ENCODE results near the gene CTSA.
A peak's percentile ranks its signal among the peaks of the same experiment; 100 is the strongest.
"Not testable (repeated sequence)": the region's sequence is repeated elsewhere in the genome, so short reads cannot be mapped to it uniquely, and the experiment has no call there.

Gene CTSA

DNA sequence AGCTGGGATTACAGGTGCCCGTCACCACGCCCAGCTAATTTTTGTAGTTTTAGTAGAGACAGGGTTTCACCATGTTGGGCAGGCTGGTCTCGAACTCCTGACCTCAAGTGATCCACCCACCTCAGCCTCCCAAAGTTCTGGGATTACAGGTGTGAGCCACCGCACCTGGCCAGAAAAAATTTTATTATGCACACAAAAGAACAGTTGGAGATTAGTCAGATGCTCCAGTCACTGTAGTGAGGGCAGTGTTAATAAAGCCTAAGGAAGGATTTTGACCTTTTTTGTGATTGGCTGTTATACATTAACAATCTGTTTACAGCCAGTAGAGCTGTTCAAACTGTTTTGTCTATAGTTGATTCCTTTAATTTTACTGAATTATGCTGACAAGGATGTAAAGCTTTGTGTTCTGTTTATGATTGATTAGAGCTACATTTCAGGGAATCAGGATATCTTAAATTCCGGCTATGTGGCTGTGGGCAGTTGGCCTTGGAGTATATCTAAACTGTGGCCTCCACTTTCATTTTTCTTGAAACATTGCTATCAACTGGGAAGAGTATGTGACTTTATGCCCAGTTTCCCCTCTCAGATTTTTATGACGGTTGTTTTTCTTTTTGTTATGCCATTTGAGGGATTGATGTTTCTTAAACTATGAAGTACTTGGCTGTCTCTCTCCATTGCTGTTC lies 23.9 kb upstream of the CTSA start:
- DNase-seq, result no peak

DNA sequence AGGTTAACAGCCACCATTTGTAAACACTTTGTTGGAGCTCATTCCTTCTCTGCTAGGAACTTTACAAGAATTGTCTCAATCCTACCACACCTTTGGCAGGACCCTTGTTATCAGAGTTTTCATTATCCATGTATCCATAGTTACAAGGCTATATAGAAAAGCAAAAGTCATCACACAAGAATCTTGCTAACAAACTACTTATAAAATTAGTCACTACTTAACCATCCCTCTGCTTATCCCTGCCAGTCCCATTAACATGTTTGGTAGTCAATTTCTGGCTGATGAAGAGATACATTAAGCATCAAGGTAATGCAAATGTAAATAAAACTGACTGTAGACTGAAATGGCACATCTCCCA lies 23.3 kb upstream of the CTSA start:
- no peak for DNase-seq

DNA sequence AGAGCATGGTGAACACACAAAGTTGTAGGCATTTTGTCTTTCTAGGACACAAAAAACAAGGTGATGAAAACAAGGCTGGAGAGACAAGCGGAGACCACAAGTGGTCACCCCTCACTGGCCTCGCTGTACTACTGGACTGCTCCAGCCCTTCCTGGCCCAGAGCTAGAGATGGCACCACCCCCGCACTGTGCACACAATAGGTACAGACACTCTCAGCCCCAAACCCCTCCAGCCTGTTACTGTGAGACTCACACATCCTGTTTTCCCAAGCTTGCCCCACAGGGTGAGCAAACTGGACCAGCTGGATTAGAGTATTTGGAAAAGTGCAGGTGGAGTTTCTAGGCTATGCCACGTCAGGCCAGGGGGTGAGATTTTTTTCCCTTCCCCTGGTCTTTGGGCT lies 18.5 kb upstream of the CTSA start:
- DNase-seq, result no peak

DNA sequence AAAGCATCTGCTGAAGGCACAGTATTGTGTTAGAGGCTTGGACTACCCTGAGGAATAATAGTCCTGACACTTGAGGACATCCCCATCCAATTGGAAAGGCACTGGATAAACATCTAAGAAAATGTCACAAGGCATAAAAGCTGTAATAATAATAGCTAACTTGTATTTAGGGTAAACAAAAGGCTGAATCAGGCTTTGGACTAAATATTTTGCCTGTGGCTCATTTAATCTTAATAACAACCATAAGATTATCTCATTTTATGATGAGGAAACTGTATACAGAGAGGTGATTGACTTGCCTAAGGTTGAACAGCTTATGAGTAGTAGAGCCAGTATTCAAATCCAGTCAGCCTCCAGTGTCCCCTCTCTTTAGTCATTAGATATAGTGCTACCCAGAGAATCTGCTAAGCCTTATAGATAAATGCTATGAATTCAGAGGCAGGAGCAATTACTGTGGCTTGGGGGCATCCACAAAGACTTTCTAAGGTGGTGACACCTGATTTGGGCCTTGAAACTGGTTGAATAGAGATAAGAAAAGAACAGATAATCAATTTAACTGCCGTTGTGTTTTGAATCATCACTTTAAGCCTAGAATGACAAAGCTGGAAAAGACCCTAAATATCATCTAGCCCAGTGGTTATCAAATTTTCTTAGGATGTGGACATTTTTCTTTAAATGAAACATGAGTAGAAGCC lies 17.6 kb upstream of the CTSA start:
- no peak for DNase-seq

DNA sequence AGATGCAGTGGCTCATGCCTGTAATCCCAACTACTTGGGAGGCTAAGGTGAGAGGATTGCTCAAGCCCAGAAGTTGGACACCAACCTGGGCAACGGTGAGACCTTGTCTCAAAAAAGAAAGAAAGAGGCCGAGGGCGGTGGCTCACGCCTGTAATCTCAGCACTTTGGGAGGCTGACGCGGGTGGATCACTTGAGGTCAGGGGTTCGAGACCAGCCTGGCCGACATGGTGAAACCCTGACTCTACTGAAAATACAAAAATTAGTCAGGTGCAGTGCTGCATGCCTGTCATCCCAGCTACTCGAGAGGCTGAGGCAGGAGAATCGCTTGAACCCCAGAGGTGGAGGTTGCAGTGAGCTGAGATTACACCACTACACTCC lies 17.0 kb upstream of the CTSA start:
- DNase-seq, result not testable (repeated sequence)

DNA sequence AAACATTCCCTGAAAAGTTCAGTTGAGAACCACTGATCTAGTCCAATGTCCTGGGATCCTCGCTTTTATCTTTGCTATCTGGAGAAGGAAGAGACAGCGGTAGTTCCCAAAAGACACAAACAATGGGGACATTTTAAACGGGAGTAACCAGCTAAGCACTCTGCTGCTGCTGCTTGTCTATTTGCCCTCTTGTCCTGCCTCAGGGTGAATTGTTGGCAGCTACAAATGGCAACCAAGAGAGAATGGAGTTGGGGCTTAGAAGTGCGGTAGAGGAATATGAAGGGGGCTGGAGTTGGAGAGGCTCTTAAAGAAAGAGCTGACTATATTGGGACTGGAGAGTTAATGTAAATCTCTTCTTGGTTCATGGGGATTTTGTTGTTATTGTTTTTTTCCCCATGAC lies 16.6 kb upstream of the CTSA start:
- no peak for DNase-seq

DNA sequence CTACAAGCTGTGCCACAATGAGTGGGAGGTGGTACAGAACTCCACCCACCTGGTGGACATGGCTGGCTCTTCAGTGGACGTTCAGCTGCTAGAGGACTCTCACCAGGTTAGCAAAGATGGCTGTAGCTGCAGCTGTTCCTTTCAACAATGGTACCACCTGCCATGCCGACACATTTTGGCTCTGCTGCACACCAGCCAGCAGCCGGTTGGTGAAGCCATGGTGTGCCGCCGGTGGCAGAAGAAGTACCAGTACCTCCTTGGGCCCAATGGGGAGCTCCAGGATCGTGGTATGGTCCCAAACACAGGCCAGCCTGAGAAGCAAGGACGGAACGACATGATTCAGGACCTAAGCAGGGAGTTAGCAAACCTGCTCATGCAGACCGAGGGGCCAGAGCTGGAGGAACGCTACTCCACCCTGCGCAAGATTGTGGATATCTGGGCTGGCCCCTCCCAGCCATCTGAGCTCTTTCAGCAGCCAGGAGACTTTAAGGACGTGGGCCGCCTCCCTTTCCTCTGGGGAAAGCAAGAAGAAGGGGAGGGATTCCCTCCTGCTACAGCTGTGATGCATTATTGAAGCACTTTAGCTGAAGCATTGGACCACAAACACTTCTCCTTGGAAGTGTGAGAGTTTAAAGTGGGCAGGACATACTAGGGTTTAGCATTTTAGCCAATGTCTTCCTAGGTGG lies 12.9 kb upstream of the CTSA start:
- no peak for DNase-seq

DNA sequence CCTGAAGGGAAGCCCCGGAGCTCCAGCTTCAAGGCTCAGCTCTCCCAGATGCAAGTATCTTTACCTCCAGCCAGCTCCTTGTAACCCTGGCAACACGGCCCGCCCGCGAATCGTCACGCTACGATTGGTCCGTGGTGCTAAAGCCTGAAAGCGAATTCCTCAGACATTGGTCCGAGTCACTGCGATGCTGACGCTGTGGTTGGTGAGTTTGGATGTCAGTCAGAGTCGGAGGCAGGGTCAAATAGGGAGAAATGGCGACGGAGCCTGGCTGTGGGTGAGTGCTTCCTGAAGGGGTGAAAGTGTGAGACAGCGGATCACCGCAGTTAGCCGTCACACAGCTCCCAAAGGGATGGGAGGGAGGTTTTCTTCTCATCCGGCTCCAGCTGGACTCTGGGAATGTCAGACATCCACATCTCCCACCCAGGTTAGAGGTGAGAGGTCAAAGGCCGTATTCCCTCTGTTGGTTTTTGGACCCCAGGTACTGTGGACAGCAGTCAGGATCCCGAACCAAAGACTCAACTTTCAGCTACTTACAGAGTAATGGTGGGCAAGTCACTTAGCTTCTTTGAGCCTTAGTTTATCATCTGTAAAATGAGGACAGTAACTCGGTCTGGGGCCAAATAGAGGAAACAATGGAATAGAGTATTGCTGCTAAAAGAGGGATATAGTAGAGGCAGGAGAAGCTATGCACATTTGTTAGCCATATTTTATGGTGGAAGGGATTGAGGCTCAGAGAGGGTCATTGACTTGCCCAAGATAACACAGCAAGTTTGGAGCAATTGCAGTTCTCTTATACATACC lies 9.9 kb upstream of the CTSA start, which contains the start of gene ZSWIM1:
ZSWIM1 (plus strand) TSS at position 240 of the 801 bp plus-strand sequence. CDS start 1,366 bp downstream, outside the sequence.
- peak; percentile 97 for DNase-seq

DNA sequence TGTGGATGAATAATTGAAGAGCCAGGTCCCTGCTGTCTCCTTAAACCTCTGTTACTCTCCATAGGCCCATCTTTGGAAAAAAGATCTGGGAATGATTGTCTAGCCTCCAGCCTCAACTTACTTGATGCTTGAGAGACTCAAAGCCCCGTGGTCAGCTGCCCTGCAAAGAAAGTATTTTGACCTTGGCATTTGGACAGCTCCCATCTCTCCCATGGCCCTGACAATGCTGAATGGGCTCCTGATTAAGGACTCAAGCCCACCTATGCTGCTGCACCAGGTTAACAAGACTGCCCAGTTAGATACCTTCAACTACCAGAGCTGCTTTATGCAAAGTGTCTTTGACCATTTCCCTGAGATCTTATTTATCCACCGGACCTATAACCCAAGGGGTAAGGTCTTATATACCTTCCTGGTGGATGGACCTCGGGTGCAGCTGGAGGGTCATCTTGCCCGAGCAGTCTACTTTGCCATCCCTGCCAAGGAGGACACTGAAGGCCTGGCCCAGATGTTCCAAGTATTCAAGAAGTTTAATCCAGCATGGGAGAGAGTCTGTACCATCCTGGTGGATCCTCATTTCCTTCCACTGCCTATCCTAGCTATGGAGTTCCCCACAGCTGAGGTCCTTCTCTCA lies 8.6 kb upstream of the CTSA start:
- no peak for DNase-seq

DNA sequence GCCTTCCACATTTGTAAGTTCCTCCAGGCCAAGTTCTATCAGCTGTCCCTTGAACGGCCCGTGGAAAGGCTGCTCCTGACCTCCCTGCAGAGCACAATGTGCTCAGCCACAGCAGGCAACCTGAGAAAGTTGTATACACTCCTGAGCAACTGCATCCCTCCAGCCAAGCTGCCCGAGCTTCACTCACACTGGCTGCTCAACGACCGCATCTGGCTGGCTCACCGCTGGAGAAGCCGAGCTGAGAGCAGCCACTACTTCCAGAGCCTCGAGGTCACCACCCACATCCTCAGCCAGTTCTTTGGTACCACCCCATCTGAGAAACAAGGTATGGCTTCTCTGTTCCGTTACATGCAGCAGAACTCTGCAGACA lies 8.1 kb upstream of the CTSA start:
- DNase-seq, result no peak

DNA sequence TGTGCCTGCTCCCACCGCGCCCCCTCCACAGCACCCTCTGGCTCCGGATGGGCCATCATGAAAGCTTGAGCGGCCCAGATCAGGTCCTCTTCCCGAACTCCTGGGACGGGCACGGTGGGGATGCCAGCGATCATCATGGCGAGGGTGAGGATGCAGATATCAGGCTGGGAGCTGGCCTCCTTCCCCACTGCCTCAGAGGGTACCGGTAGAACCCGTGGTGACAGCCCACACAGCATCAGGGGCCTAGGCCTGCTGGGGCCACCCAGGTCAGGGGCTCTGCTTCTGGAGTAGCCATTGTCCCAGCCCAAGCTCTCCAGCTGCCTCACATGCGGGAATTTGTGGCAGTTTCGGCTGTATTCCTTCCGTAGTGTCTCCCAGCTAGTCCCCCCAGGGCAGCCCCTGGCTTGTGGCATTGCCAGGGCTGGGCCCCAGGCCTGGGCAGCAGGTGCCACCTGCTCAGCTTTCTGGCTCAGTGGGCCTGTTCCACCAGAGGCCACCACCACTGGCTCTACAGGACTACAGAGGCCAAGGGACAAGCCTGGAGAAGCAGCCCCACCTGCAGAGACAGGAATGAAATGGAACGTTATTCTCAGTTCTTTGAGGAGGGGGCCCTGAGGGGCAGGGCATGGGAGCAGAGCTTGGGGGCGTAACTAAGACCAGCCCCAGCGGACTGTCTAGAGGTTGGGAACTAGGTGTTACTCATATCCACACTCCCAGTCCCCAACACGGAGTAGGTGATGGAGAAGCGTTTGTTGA lies 4.4 kb upstream of the CTSA start:
- no peak for DNase-seq

DNA sequence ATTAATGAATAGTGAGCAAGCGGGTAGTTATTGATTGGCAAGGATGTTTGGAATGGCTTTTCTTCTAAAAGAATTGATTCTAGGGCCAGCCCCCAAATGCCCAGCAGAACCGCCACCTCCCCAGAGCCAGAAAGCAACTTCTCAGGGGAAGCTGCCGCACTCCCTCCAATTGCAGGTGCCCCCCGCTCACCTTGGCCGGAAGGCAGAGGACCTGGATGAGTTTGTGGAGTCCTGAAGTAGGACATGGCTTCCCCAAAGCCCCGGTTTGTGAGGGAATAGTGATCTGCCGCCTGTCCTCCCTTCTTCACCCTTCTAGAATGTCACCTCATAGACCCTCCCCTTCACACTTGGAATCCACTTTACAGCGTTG lies 3.8 kb upstream of the CTSA start, which contains the start of gene SPATA25:
SPATA25 (minus strand) TSS at position 277 of the 370 bp plus-strand sequence; CDS start at position 245, 32 bp downstream.
- no peak for DNase-seq

DNA sequence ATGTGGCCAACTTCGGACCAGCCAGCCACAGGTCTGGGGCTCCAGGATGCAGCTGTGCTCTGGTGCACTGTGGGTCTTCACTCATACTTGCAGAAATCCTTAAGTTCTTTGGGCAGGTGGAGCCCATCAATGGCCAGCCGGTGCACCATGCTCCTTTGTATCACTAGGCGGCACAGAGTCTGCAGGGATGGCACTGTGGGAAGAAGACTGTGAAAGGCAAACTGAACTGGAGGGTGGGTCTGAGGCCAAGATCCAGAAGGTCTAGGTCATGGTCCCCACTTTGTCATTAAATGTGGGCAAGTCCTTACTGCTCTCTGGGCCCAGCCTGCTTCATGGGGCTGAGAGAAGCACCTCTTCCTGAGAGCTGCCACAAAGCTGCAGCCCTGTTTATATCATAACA lies 2.5 kb upstream of the CTSA start:
- DNase-seq, result no peak

DNA sequence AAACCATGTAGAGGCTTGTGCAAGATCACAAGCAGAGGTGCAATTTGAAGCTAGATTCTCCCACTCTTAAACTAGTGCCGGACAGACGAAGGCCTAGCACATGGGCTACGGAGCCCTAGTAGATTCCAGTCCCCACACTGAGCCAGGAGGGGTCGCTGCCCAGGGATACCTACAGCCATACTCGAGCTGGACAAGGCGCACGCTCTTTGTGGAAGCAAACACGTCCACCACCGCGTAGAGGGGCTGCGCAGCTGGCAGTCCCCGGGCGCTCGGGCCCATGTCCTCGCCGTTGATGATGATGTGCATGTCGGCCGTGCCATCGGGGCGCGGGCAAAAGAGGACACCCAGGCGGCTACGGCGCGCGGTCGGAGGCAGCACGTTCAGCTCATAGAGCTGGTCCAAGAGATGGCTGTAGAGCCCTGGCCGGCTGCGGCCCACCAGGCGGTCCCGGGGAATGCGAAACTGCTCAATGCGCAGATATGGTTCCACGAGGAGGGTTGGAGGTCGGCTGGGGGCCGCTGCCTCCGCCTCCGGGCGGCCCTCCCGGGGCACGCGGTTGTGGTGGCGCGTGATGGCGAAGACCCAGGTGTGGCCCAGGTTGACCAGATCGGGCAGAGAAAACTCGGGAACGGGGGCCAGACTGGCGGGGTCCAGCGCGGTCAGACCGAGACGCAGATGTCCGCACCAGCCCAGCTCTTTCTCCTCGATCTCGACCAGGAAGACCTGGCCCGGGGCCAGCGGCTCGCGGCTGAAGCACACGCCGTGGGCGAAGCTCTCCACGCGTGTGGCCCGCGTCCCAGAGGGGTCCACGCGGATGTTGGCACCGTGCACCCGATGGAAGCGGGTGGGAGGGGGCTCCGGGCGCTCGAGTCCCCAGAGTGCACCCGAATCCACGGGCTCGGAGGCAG lies 804 bp upstream of the CTSA start:
- peak; percentile 56 for DNase-seq

DNA sequence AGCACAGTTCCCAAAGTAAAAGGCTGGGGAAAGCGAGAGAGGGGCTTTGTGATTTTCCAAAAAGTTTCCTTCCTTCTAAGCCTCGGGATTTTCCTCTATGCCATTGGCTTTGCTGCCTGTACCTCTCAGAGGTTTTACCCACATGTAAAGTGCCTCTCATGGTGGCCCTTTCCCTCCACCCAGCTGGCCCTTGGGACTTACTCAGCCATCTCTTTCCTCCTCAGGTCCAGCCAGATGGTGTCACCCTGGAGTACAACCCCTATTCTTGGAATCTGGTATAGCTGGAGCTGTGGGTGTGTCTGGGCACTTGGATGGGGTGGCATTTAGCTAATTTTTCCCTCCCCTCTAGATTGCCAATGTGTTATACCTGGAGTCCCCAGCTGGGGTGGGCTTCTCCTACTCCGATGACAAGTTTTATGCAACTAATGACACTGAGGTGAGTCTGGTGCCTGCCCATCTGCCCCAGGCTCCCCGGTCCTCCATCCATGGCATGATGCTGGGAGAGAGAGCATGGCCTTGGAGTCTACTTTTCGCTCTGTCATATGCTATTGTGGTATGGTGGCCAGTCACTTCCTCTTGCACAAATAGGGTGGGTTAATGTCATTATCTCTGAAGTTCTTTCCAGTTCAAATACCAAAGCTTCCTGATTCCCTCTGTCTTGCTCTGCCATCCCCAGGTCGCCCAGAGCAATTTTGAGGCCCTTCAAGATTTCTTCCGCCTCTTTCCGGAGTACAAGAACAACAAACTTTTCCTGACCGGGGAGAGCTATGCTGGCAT lies 1.1 kb downstream of the CTSA start:
- DNase-seq, result no peak

DNA sequence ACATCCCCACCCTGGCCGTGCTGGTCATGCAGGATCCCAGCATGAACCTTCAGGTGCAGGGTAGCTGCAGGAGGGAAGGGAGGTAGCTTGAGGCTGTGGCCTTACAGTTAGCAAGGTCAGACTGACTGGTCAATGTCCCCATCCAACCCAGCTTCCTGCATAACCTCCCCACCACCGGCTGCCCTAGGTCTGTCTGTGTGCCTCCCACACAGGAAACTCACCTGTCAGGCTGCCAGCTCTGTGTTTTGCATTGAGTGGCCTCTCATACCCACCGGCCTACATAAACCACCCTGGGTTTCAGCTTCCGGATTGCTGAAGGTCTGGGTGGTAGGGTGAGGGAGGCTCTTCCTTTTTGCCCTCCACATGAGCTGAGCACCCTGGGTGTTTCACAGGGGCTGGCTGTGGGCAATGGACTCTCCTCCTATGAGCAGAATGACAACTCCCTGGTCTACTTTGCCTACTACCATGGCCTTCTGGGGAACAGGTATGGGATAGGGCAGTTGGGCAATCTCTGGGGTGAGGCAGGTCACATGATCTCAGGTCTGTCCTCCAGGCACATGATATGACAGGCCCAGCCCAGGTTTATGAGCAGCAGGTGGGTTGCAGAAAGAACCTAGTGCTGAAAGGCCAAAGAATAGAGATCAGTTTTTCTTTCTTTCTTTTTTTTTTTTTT lies 1.8 kb downstream of the CTSA start:
- DNase-seq, result no peak

DNA sequence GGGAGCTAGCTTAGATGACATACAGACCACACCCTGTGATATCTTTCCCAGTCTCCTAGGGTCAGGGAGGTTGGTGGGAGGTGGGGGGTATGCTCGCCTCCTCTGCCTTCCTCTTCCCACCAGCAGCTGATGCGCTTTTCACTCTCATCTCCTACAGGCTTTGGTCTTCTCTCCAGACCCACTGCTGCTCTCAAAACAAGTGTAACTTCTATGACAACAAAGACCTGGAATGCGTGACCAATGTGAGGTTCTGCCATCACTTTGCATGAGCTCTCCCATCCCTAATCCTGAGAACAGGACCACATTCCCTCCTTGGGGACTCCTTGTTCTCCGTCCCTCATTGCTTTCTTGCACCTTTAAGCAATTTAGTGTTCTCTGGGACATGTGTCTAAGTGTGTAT lies 2.7 kb downstream of the CTSA start:
- DNase-seq, result no peak

DNA sequence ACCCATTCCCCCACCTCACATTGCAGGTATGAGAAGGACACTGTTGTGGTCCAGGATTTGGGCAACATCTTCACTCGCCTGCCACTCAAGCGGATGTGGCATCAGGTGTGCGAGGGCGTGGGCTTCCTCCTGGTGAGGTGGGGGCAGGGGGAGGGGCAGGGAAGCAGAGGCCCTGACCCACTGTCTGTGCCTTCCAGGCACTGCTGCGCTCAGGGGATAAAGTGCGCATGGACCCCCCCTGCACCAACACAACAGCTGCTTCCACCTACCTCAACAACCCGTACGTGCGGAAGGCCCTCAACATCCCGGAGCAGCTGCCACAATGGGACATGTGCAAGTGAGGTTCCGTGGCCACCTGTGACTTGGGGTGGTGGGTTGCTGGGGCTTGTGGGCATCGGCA lies 3.7 kb downstream of the CTSA start:
- no peak for DNase-seq

DNA sequence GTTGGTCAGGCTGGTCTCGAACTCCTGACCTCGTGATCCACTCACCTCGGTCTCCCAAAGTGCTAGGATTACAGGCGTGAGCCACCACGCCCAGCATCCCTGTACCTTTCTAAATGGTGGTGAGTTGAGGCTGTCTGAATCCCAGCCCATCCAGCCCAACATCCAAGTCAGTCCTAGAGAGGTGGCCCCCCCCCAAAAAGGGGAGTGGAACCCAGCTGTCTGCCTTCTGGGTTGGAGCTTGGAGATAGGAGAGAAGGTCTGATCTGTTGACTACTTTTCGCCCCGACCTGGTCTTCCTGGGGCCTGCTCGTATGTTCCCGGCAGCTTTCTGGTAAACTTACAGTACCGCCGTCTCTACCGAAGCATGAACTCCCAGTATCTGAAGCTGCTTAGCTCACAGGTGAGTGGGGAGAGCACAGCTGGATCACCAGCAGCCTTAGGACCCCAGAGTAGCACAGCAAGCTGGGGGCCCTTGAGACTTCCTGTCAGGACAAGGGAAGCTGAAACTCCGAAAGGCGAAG lies 5.6 kb downstream of the CTSA start:
- no peak for DNase-seq
